RCC 7860 (cell line): ENCODE results near the gene SEMA6D.

Source experiments
- DNase-seq: peaks from one replicate; pipeline ENCODE4 v3.0.0-alpha.2; 2015; ENCODE audit warnings: low spot score
- FAIRE-seq: peaks from 2 replicates; lab custom pipeline; 2012; peaks lifted over from hg19 to GRCh38; lab: Jason Lieb, UNC

SEMA6D gene

GRCh38 chr15:47780971-47781370, 63.7 kb downstream of the SEMA6D start:
- DNase-seq (no peak), FAIRE-seq (no peak)

GRCh38 chr15:47781527-47781926, 64.2 kb downstream of the SEMA6D start:
- FAIRE-seq (no peak), DNase-seq (no peak)

GRCh38 chr15:47784820-47785219, 67.5 kb downstream of the SEMA6D start:
- DNase-seq = no peak
- no peak for FAIRE-seq

- no peak for FAIRE-seq
- DNase-seq = no peak
Observed at GRCh38 chr15:47786371-47786770, 69.1 kb downstream of the SEMA6D start.

GRCh38 chr15:47787875-47788274, 70.6 kb downstream of the SEMA6D start:
- DNase-seq (no peak), FAIRE-seq (no peak)

- DNase-seq = no peak
- no peak for FAIRE-seq
Observed at GRCh38 chr15:47788685-47789084, 71.4 kb downstream of the SEMA6D start.

GRCh38 chr15:47791161-47791560, 73.9 kb downstream of the SEMA6D start:
- no peak for DNase-seq
- FAIRE-seq = no peak

GRCh38 chr15:47792231-47792630, 74.9 kb downstream of the SEMA6D start:
- FAIRE-seq (no peak), DNase-seq (no peak)

- no peak for DNase-seq
- no peak for FAIRE-seq
Observed at GRCh38 chr15:47794252-47794914, 77.1 kb downstream of the SEMA6D start.

GRCh38 chr15:47795864-47796263, 78.6 kb downstream of the SEMA6D start:
- FAIRE-seq = no peak
- DNase-seq = no peak

GRCh38 chr15:47796339-47796738, 79.0 kb downstream of the SEMA6D start:
- DNase-seq = no peak
- no peak for FAIRE-seq

- FAIRE-seq = no peak
Observed at GRCh38 chr15:47796830-47797229, 79.5 kb downstream of the SEMA6D start.

GRCh38 chr15:47801522-47801921, 84.2 kb downstream of the SEMA6D start:
- FAIRE-seq (no peak), DNase-seq (no peak)

More at GRCh38 chr15:47796830-47797229, 79.5 kb downstream of the SEMA6D start:
- DNase-seq = no peak

- DNase-seq (no peak), FAIRE-seq (no peak)
Observed at GRCh38 chr15:47802216-47802615, 84.9 kb downstream of the SEMA6D start.

- FAIRE-seq (no peak), DNase-seq (no peak)
Observed at GRCh38 chr15:47803767-47804166, 86.5 kb downstream of the SEMA6D start.

- DNase-seq (no peak), FAIRE-seq (no peak)
Observed at GRCh38 chr15:47804733-47805132, 87.4 kb downstream of the SEMA6D start.

- DNase-seq (no peak), FAIRE-seq (no peak)
Observed at GRCh38 chr15:47806008-47806407, 88.7 kb downstream of the SEMA6D start.

GRCh38 chr15:47811172-47811571, 93.9 kb downstream of the SEMA6D start:
- DNase-seq (no peak), FAIRE-seq (no peak)

GRCh38 chr15:47812470-47812999, 95.2 kb downstream of the SEMA6D start:
- FAIRE-seq = peak; percentile 45

GRCh38 chr15:47813748-47814384, 96.6 kb downstream of the SEMA6D start:
- DNase-seq (no peak), FAIRE-seq (no peak)

More at GRCh38 chr15:47812470-47812999, 95.2 kb downstream of the SEMA6D start:
- DNase-seq = peak; percentile 67

- no peak for DNase-seq
- no peak for FAIRE-seq
Observed at GRCh38 chr15:47814620-47815019, 97.3 kb downstream of the SEMA6D start.

GRCh38 chr15:47817969-47818548, 100.8 kb downstream of the SEMA6D start:
- no peak for FAIRE-seq
- DNase-seq = no peak
